H1 (cell line): ENCODE measurements around the gene PTPN22. TPM values are rescaled to one million over a fixed set of nuclear protein-coding genes. Genes with fewer than 3 reads are reported as not detected.

Experiments
- CTCF ChIA-PET: fragments of 300-600 bp; sonication (Branson Sonifier 250); formaldehyde crosslinking; loops from one replicate; lab custom pipeline; 2021; ENCODE audit not compliant: partially characterized antibody; lab: Charles Lee
- POLR2A ChIA-PET: fragments of 300-600 bp; sonication (Branson Sonifier 250); formaldehyde crosslinking; loops from one replicate; lab custom pipeline; 2021; ENCODE audit warnings: inconsistent platforms; ENCODE audit not compliant: partially characterized antibody; lab: Charles Lee
- DNase-seq, 2 experiments: peaks; one replicate each; pipeline versions ENCODE4 v3.0.0 to v3.0.0-alpha.2; 2010 to 2022; ENCODE audit warnings: low spot score in 2 of 2, low read depth in 1 of 2, mixed read lengths in 1 of 2
- FAIRE-seq: peaks from 2 replicates; lab custom pipeline; 2011; peaks lifted over from hg19 to GRCh38; lab: Jason Lieb, UNC
- H2AFZ ChIP-seq: 2 replicates; pipeline ENCODE4 v1.8.1; 2012; ENCODE audit warnings: low read length, inconsistent platforms
- H2AK5ac ChIP-seq: 2 replicates; pipeline ENCODE4 v1.6.1; 2013; ENCODE audit warnings: low read depth, low read length
- H2BK120ac ChIP-seq: replicated peaks from 2 replicates; pipeline ENCODE3; 2013; ENCODE audit warnings: low read depth, low read length, inconsistent platforms
- H2BK12ac ChIP-seq: 2 replicates; pipeline ENCODE4 v1.6.1; 2013; ENCODE audit warnings: low read depth, low read length
- H2BK15ac ChIP-seq: 2 replicates; pipeline ENCODE4 v1.6.1; 2013; ENCODE audit warnings: low read length
- H2BK20ac ChIP-seq: 2 replicates; pipeline ENCODE4 v1.6.1; 2013; ENCODE audit warnings: low read length
- H2BK5ac ChIP-seq: 2 replicates; pipeline ENCODE4 v1.6.1; 2013; ENCODE audit warnings: low read depth, low read length
- H3K14ac ChIP-seq: 2 replicates; pipeline ENCODE4 v1.6.1; 2013; ENCODE audit warnings: inconsistent platforms; ENCODE audit not compliant: insufficient read length
- H3K18ac ChIP-seq: 2 replicates; pipeline ENCODE4 v1.6.1; 2013; ENCODE audit warnings: low read length; ENCODE audit errors: extremely low read depth
- H3K23ac ChIP-seq: 2 replicates; pipeline ENCODE4 v1.6.1; 2013; ENCODE audit warnings: inconsistent platforms; ENCODE audit not compliant: insufficient read length
- H3K23me2 ChIP-seq: 2 replicates; pipeline ENCODE4 v1.6.1; 2013; ENCODE audit warnings: low read depth, low read length
- H3K27ac ChIP-seq: 2 replicates; pipeline ENCODE4 v1.6.1; 2011; ENCODE audit warnings: low read depth, low read length, inconsistent platforms
- H3K27me3 ChIP-seq, 4 experiments: replicated peaks in 1 of 4; 1 replicate in 1 of 4; 2 replicates in 3 of 4; pipeline versions ENCODE4 v1.6.1 to v1.8.1; 2011 to 2013; ENCODE audit warnings: low read length in 3 of 4, mild to moderate bottlenecking in 3 of 4, inconsistent platforms in 2 of 4, mixed read lengths in 2 of 4, moderate library complexity in 1 of 4; ENCODE audit not compliant: control insufficient read depth in 3 of 4, insufficient read depth in 3 of 4; ENCODE audit errors: extremely low read depth in 1 of 4
- H3K36me3 ChIP-seq, 4 experiments: 2 replicates each; pipeline versions ENCODE4 v1.6.1 to v1.8.1; 2011 to 2013; ENCODE audit warnings: mild to moderate bottlenecking in 4 of 4, low read length in 3 of 4, moderate library complexity in 2 of 4, control low read depth in 1 of 4, inconsistent platforms in 1 of 4; ENCODE audit not compliant: insufficient read depth in 4 of 4, control insufficient read depth in 2 of 4
- H3K4ac ChIP-seq: replicated peaks from 2 replicates; pipeline ENCODE3; 2013; ENCODE audit warnings: low read length, low read depth, mixed read lengths, inconsistent platforms; ENCODE audit not compliant: insufficient read length
- H3K4me1 ChIP-seq, 4 experiments: replicated peaks in 1 of 4; 1 replicate in 1 of 4; 2 replicates in 3 of 4; pipeline versions ENCODE4 v1.6.1 to v1.8.1; 2011 to 2013; ENCODE audit warnings: low read length in 3 of 4, inconsistent platforms in 2 of 4, mixed read lengths in 1 of 4; ENCODE audit not compliant: insufficient read depth in 4 of 4, control insufficient read depth in 3 of 4
- H3K4me2 ChIP-seq, 2 experiments: 2 replicates each; pipeline versions ENCODE4 v1.6.1 to v1.8.1; 2011 to 2013; ENCODE audit warnings: low read depth in 2 of 2, low read length in 2 of 2, control low read depth in 1 of 2, inconsistent platforms in 1 of 2, mild to moderate bottlenecking in 1 of 2; ENCODE audit not compliant: insufficient read depth in 1 of 2
- H3K4me3 ChIP-seq, 4 experiments: fragments of 200-600, 300-600 bp in 1 of 4; sonication (generic), shearing (Covaris generic), sonication (Bioruptor Twin) in 1 of 4; 2 replicates each; pipeline versions ENCODE4 v1.5.1 to v1.8.1; 2011 to 2016; ENCODE audit warnings: low read length in 4 of 4, low read depth in 3 of 4, control low read depth in 2 of 4, inconsistent platforms in 2 of 4, mild to moderate bottlenecking in 2 of 4, mixed read lengths in 1 of 4, moderate library complexity in 1 of 4; ENCODE audit not compliant: insufficient read depth in 2 of 4; ENCODE audit errors: extremely low read depth in 1 of 4
- H3K56ac ChIP-seq: replicated peaks from 2 replicates; pipeline ENCODE3; 2013; ENCODE audit warnings: low read depth, mild to moderate bottlenecking, mixed read lengths, low read length, inconsistent platforms; ENCODE audit not compliant: insufficient read length
- H3K79me1 ChIP-seq: 2 replicates; pipeline ENCODE4 v1.6.1; 2013; ENCODE audit warnings: low read depth, low read length, control low read depth
- H3K79me2 ChIP-seq, 2 experiments: 2 replicates each; pipeline versions ENCODE4 v1.6.1 to v1.8.1; 2012 to 2013; ENCODE audit warnings: low read length in 2 of 2, mild to moderate bottlenecking in 2 of 2, inconsistent platforms in 1 of 2; ENCODE audit not compliant: insufficient read depth in 2 of 2, control insufficient read depth in 1 of 2
- H3K9ac ChIP-seq, 4 experiments: replicated peaks in 1 of 4; 1 replicate in 1 of 4; 2 replicates in 3 of 4; pipeline versions ENCODE4 v1.6.1 to v1.8.1; 2011 to 2013; ENCODE audit warnings: low read depth in 3 of 4, low read length in 3 of 4, control low read depth in 2 of 4, mild to moderate bottlenecking in 2 of 4, moderate library complexity in 2 of 4, inconsistent platforms in 1 of 4; ENCODE audit errors: extremely low read depth in 1 of 4
- H3K9me3 ChIP-seq, 2 experiments: 2 replicates each; pipeline versions ENCODE4 v1.6.1 to v1.8.1; 2012 to 2013; ENCODE audit warnings: mild to moderate bottlenecking in 2 of 2, moderate library complexity in 2 of 2, control low read depth in 1 of 2, inconsistent platforms in 1 of 2, low read depth in 1 of 2, low read length in 1 of 2, mixed read lengths in 1 of 2; ENCODE audit not compliant: insufficient read depth in 2 of 2
- H4K20me1 ChIP-seq, 2 experiments: replicated peaks in 1 of 2; 2 replicates each; pipeline versions ENCODE3 to v1.8.1; 2011 to 2013; ENCODE audit warnings: inconsistent platforms in 2 of 2, low read length in 2 of 2, mild to moderate bottlenecking in 1 of 2; ENCODE audit not compliant: insufficient read depth in 2 of 2, control insufficient read depth in 1 of 2
- H4K5ac ChIP-seq: 2 replicates; pipeline ENCODE4 v1.6.1; 2013; ENCODE audit warnings: low read length, low read depth, mixed read lengths, inconsistent platforms; ENCODE audit not compliant: insufficient read length
- H4K8ac ChIP-seq: 2 replicates; pipeline ENCODE4 v1.8.0; 2013; ENCODE audit warnings: mild to moderate bottlenecking, moderate library complexity, low read length, inconsistent platforms; ENCODE audit not compliant: insufficient read depth; ENCODE audit errors: extremely low read depth
- H4K91ac ChIP-seq: replicated peaks from 2 replicates; pipeline ENCODE3; 2013; ENCODE audit warnings: low read length, mixed read lengths, inconsistent platforms; ENCODE audit not compliant: insufficient read length
- CBX5 ChIP-seq: fragments of 300-800, 300-1000 bp; sonication (generic); IDR thresholded peaks from 2 replicates; pipeline ENCODE4 v1.7.1; 2016; ENCODE audit warnings: antibody characterized with exemption, low read length, low read depth
- CBX8 ChIP-seq: fragments of 300-800, 300-1000 bp; sonication (generic); IDR thresholded peaks from 2 replicates; pipeline ENCODE4 v1.7.1; 2016; ENCODE audit warnings: low read depth, low read length, borderline replicate concordance
- CHD2 ChIP-seq: IDR thresholded peaks from 2 replicates; pipeline ENCODE4 v1.6.1; 2012; ENCODE audit warnings: low read length, improper control_type of control experiment
- E2F6 ChIP-seq: IDR thresholded peaks from 2 replicates; pipeline ENCODE4 v1.6.1; 2012; ENCODE audit warnings: inconsistent platforms
- JUND ChIP-seq: IDR thresholded peaks from 2 replicates; pipeline ENCODE4 v1.6.1; 2011; ENCODE audit warnings: mild to moderate bottlenecking, improper control_type of control experiment, low read length
- KDM4A ChIP-seq: IDR thresholded peaks from one replicate; pipeline ENCODE4 v1.7.1; 2012; ENCODE audit warnings: low read depth, mild to moderate bottlenecking, moderate library complexity, low read length, inconsistent platforms; ENCODE audit not compliant: severe bottlenecking
- MAFK ChIP-seq: IDR thresholded peaks from 2 replicates; pipeline ENCODE4 v1.6.1; 2012; ENCODE audit warnings: low read depth, mild to moderate bottlenecking, improper control_type of control experiment, low read length
- SIRT6 ChIP-seq: IDR thresholded peaks from one replicate; pipeline ENCODE4 v1.7.1; 2012; ENCODE audit warnings: low read length, inconsistent platforms
- SIX5 ChIP-seq: IDR thresholded peaks from 2 replicates; pipeline ENCODE4 v1.6.1; 2011; ENCODE audit warnings: mild to moderate bottlenecking, low read depth, low read length
- SP1 ChIP-seq: IDR thresholded peaks from 2 replicates; pipeline ENCODE4 v1.6.1; 2011; ENCODE audit warnings: low read depth, low read length
- SUZ12 ChIP-seq: fragments of 200-600 bp; sonication (generic); IDR thresholded peaks from 2 replicates; pipeline ENCODE4 v1.6.1; 2012; ENCODE audit warnings: mild to moderate bottlenecking, inconsistent platforms, low read length, moderate library complexity, mixed read lengths
- TAF1 ChIP-seq: IDR thresholded peaks from 2 replicates; pipeline ENCODE4 v1.6.1; 2011; ENCODE audit warnings: mild to moderate bottlenecking, low read depth, low read length
- TAF7 ChIP-seq: optimal IDR thresholded peaks from 2 replicates; pipeline ENCODE3; 2011; ENCODE audit warnings: low read depth, mild to moderate bottlenecking, inconsistent platforms, low read length, moderate library complexity, borderline replicate concordance
- ZNF274 ChIP-seq: IDR thresholded peaks from 2 replicates; pipeline ENCODE4 v1.7.0; 2012; ENCODE audit warnings: low read length, borderline replicate concordance; ENCODE audit errors: extremely low read depth
- WGBS, 2 experiments: shearing (Covaris generic) in 1 of 2; methylation state at CpG; one replicate each; pipeline versions ENCODE4 v1.1.6 to v1.1.7; 2013 to 2015; ENCODE audit warnings: low lambda C conversion rate in 2 of 2, mixed read lengths in 2 of 2, inconsistent platforms in 1 of 2, low coverage in 1 of 2, missing lambda C conversion rate in 1 of 2; ENCODE audit not compliant: insufficient replicate concordance in 2 of 2, insufficient coverage in 1 of 2, insufficient read length in 1 of 2; ENCODE audit errors: extremely low coverage in 1 of 2, missing lambda C conversion rate in 1 of 2; 5-methylcytosine and 5-hydroxymethylcytosine counted together
- polyA plus RNA-seq, 7 experiments: library from polyadenylated mRNA; depleted of rRNA in 3 of 7; stranded (reverse) in 5 of 7; unstranded in 2 of 7; fragments of >200 nt in 5 of 7; fragments of 200-250 nt in 2 of 7; gene quantifications; 1 replicate in 5 of 7; 2 replicates in 1 of 7; 4 replicates in 1 of 7; pipeline versions ENCODE4 v1.2.1 to v1.2.3, GENCODE V29; 2011 to 2013; ENCODE audit warnings: missing spikeins in 2 of 7, mixed read lengths in 2 of 7
- total RNA-seq: library from RNA; stranded (reverse); fragmentation: NEBNext Ultra II Directional; extraction: Animal tissue kit (Norgen Biotek cat#: 25700); gene quantifications from 2 replicates; pipeline ENCODE4 v1.2.1, GENCODE V29; 2021

PTPN22 gene
- total and polyA plus RNA-seq, 2 of the 8 experiments (the other 6 are each of a cell fraction or from before 2014, with no cell fraction given): not detected

- no peaks in the 10 kb centered on the region for H3K36me3 ChIP-seq
- no peak overlapping the region for H2AFZ ChIP-seq
- ChIA-PET POLR2A (no interaction called here), CTCF (interaction anchor here (1.3 kb wide), 1 partner anchor 12 kb away, joined by 3 read pairs; no protein-coding TSS in a partner anchor)
- no peak overlapping the region for H4K5ac ChIP-seq
- H3K79me1 ChIP-seq: no peaks in the 10 kb centered on the region
- H2BK15ac ChIP-seq: no peak overlapping the region
- H3K9ac ChIP-seq: no peak overlapping the region
- no peak overlapping the region for H2BK12ac ChIP-seq
- no peaks in the 10 kb centered on the region for H3K4me1 ChIP-seq
- no peak overlapping the region for H3K23ac ChIP-seq
- no peak overlapping the region for H4K91ac ChIP-seq
- no peak overlapping the region for H3K4me3 ChIP-seq
- H2BK20ac ChIP-seq: no peak overlapping the region
- H3K27ac ChIP-seq: no peak overlapping the region
- H3K9me3 ChIP-seq: no peaks in the 10 kb centered on the region
- 88% methylated on average over 1 of the region's 1 CpG; no CpG with 5 or more reads in 1 of the 2 experiments for WGBS, 2 experiments
- no peak overlapping the region for H2BK120ac ChIP-seq
- TF ChIP-seq TAF7: no peak
- no peak for TF ChIP-seq CBX5
- TF ChIP-seq ZNF274: no peak
- no peak for TF ChIP-seq E2F6
- no peak for TF ChIP-seq CBX8
- no peak for TF ChIP-seq MAFK
- no peak for TF ChIP-seq SP1
- TF ChIP-seq SUZ12: no peak
- no peak for TF ChIP-seq JUND
- TF ChIP-seq TAF1: no peak
- TF ChIP-seq SIX5: no peak
- no peak for TF ChIP-seq KDM4A
- no peak for TF ChIP-seq SIRT6
- TF ChIP-seq CHD2: no peak
- no peaks in the 10 kb centered on the region for H4K20me1 ChIP-seq
- no peaks in the 10 kb centered on the region for H3K23me2 ChIP-seq
- no peak overlapping the region for H2AK5ac ChIP-seq
- no peak overlapping the region for H3K4ac ChIP-seq
- H3K4me2 ChIP-seq: no peak overlapping the region
- no peak overlapping the region for H3K56ac ChIP-seq
- H3K14ac ChIP-seq: no peak overlapping the region
- no peaks in the 10 kb centered on the region for H3K27me3 ChIP-seq
- H2BK5ac ChIP-seq: no peak overlapping the region
- H3K79me2 ChIP-seq: no peaks in the 10 kb centered on the region
- FAIRE-seq: no peak
- DNase-seq: no peak
- no peak overlapping the region for H3K18ac ChIP-seq
- H4K8ac ChIP-seq: no peak overlapping the region
Observed at GRCh38 chr1:113858982-113859381, 12.5 kb downstream of the PTPN22 start.
